ENCODE data around the gene PTTG2. TPM values are rescaled to one million over a fixed set of nuclear protein-coding genes. Genes with fewer than 3 reads are reported as not detected.

The PTTG2 gene
- total and polyA plus RNA-seq, 2 experiments from 2014 or later, result 1.1 TPM; not detected in 1

GRCh38 chr4:37949636-37950426 is 10.4 kb upstream of the PTTG2 start:
- H3K27me3 Mint-ChIP-seq (ENCODE audit: insufficient read depth, low read depth, poor library complexity), result peaks cover 2% of the 10 kb centered on the region
- no peak overlapping the region for H3K4me3 Mint-ChIP-seq
- H3K9me3 Mint-ChIP-seq, result peaks cover 2% of the 10 kb centered on the region; the same call in 2 of the 3 replicates
- H3K36me3 ChIP-seq (ENCODE audit: insufficient read depth), result no peaks in the 10 kb centered on the region
- H4K20me1 ChIP-seq (replicated peaks; ENCODE audit: insufficient read depth), result no peaks in the 10 kb centered on the region
- no peaks in the 10 kb centered on the region; the same call in 1 of the 2 replicates for H3K79me2 ChIP-seq (replicated peaks; ENCODE audit: insufficient read depth)
- no peaks in the 10 kb centered on the region for H3K4me1 ChIP-seq (ENCODE audit: insufficient read depth)
- H3K27ac Mint-ChIP-seq, result no peak overlapping the region
- H3K27me3 ChIP-seq (ENCODE audit: insufficient read depth), result no peaks in the 10 kb centered on the region
- H2AFZ ChIP-seq, result no peak overlapping the region
- no peak for ATAC-seq
- no peaks in the 10 kb centered on the region for H3F3A ChIP-seq (replicated peaks; ENCODE audit: low read depth)
- H3K4me2 ChIP-seq, result no peak overlapping the region
- H3K36me3 Mint-ChIP-seq (ENCODE audit: low read depth), result peaks cover under 1% of the 10 kb centered on the region; the same call in 2 of the 3 replicates
- no peak for DNase-seq (ENCODE audit: low spot score)
- no peak overlapping the region for H3K4me3 ChIP-seq
- no peak for TF ChIP-seq CTCF (conservative IDR thresholded peaks at IDR 0.05; ENCODE audit: low read depth in 2 of 2)
- no peaks in the 10 kb centered on the region; the same call in 1 of the 2 replicates for H3K9me2 ChIP-seq (ENCODE audit: insufficient read depth)
- no peaks in the 10 kb centered on the region for H3K4me1 Mint-ChIP-seq
- no peak overlapping the region for H3K27ac ChIP-seq (ENCODE audit: low read depth)

- Histone ChIP-seq H3K9me2 (ENCODE audit: insufficient read depth) (no peaks in the 10 kb centered on the region; the same call in 1 of the 2 replicates), H3K27me3 (ENCODE audit: insufficient read depth) (no peaks in the 10 kb centered on the region), H2AFZ (no peak overlapping the region), H3K4me3 (no peak overlapping the region), H3K27ac (ENCODE audit: low read depth) (no peak overlapping the region), H3K79me2 (replicated peaks; ENCODE audit: insufficient read depth) (no peaks in the 10 kb centered on the region; the same call in 1 of the 2 replicates), H3K4me2 (no peak overlapping the region), H3F3A (replicated peaks; ENCODE audit: low read depth) (no peaks in the 10 kb centered on the region), H3K4me1 (ENCODE audit: insufficient read depth) (no peaks in the 10 kb centered on the region), H4K20me1 (replicated peaks; ENCODE audit: insufficient read depth) (no peaks in the 10 kb centered on the region), H3K36me3 (ENCODE audit: insufficient read depth) (no peaks in the 10 kb centered on the region)
- H3K9me3 Mint-ChIP-seq, result no peaks in the 10 kb centered on the region
- no peaks in the 10 kb centered on the region for H3K4me1 Mint-ChIP-seq
- no peak for DNase-seq (ENCODE audit: low spot score)
- H3K27ac Mint-ChIP-seq, result no peak overlapping the region
- no peak for ATAC-seq
- no peak overlapping the region for H3K4me3 Mint-ChIP-seq
- TF ChIP-seq POLR2AphosphoS5 (IDR thresholded peaks at IDR 0.05; ENCODE audit: low read depth) (no peak), STAT1 (IDR thresholded peaks at IDR 0.05; ENCODE audit: unreplicated experiment) (no peak)
- peaks cover 2% of the 10 kb centered on the region for H3K27me3 Mint-ChIP-seq (ENCODE audit: insufficient read depth, low read depth, poor library complexity)
- H3K36me3 Mint-ChIP-seq (ENCODE audit: low read depth), result no peaks in the 10 kb centered on the region; the same call in 2 of the 3 replicates
These were observed 8.5 kb upstream of the PTTG2 start for GRCh38 chr4:37951461-37952352.

GRCh38 chr4:37953156-37953555 is 7.0 kb upstream of the PTTG2 start:
- H3K36me3 Mint-ChIP-seq (ENCODE audit: low read depth), result no peaks in the 10 kb centered on the region; the same call in 2 of the 3 replicates
- no peak for DNase-seq (ENCODE audit: low spot score)
- Histone ChIP-seq H3K36me3 (ENCODE audit: insufficient read depth) (no peaks in the 10 kb centered on the region), H3K4me2 (no peak overlapping the region), H3K9me2 (ENCODE audit: insufficient read depth) (no peaks in the 10 kb centered on the region; the same call in 1 of the 2 replicates), H3K4me3 (no peak overlapping the region), H3F3A (replicated peaks; ENCODE audit: low read depth) (no peaks in the 10 kb centered on the region), H3K79me2 (replicated peaks; ENCODE audit: insufficient read depth) (no peaks in the 10 kb centered on the region), H2AFZ (no peak overlapping the region), H3K4me1 (ENCODE audit: insufficient read depth) (no peaks in the 10 kb centered on the region), H3K27me3 (ENCODE audit: insufficient read depth) (no peaks in the 10 kb centered on the region), H4K20me1 (replicated peaks; ENCODE audit: insufficient read depth) (no peaks in the 10 kb centered on the region), H3K27ac (ENCODE audit: low read depth) (no peak overlapping the region)
- TF ChIP-seq ZNF114 (CRISPR knock-in tag; IDR thresholded peaks at IDR 0.05) (no peak), ETS1 (IDR thresholded peaks at IDR 0.05) (no peak), ZNF331 (CRISPR knock-in tag; IDR thresholded peaks at IDR 0.05; ENCODE audit: low read depth) (no peak), STAT1 (IDR thresholded peaks at IDR 0.05; ENCODE audit: unreplicated experiment) (no peak)
- H3K27ac Mint-ChIP-seq, result no peak overlapping the region
- no peak for ATAC-seq
- no peaks in the 10 kb centered on the region for H3K4me1 Mint-ChIP-seq
- H3K27me3 Mint-ChIP-seq (ENCODE audit: insufficient read depth, low read depth, poor library complexity), result peaks cover 2% of the 10 kb centered on the region
- H3K9me3 Mint-ChIP-seq, result no peaks in the 10 kb centered on the region
- no peak overlapping the region for H3K4me3 Mint-ChIP-seq
